Measurements from ENCODE around the gene PCDH19.

DNA sequence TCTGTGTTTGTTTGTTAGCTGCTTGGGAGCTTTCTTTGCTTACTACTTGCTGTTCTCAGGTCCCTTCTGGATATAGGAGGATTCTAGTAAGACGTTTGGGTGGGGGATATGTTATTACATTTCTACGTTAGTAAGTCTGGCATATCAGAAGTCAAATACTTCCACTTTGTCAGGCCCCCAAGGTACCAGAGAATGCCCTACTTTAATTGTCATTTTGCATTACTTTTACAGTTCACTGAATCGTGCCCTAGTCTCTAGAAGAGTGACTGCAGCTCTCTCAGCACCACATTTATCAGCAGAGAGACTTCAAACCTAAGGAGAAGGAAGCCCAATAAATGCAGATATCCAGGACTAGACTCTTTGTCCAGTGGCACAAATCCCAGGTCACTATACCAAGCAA is 54.4 kb downstream of the PCDH19 start:
- TF ChIP-seq POLR2A (IDR thresholded peaks at IDR 0.05), result no peak
- TF ChIP-seq, protein P1, sequence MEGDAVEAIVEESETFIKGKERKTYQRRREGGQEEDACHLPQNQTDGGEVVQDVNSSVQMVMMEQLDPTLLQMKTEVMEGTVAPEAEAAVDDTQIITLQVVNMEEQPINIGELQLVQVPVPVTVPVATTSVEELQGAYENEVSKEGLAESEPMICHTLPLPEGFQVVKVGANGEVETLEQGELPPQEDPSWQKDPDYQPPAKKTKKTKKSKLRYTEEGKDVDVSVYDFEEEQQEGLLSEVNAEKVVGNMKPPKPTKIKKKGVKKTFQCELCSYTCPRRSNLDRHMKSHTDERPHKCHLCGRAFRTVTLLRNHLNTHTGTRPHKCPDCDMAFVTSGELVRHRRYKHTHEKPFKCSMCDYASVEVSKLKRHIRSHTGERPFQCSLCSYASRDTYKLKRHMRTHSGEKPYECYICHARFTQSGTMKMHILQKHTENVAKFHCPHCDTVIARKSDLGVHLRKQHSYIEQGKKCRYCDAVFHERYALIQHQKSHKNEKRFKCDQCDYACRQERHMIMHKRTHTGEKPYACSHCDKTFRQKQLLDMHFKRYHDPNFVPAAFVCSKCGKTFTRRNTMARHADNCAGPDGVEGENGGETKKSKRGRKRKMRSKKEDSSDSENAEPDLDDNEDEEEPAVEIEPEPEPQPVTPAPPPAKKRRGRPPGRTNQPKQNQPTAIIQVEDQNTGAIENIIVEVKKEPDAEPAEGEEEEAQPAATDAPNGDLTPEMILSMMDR (IDR thresholded peaks at IDR 0.05), result no peak
